Measurements from ENCODE around the gene PPP1R1B.

The PPP1R1B gene

DNA sequence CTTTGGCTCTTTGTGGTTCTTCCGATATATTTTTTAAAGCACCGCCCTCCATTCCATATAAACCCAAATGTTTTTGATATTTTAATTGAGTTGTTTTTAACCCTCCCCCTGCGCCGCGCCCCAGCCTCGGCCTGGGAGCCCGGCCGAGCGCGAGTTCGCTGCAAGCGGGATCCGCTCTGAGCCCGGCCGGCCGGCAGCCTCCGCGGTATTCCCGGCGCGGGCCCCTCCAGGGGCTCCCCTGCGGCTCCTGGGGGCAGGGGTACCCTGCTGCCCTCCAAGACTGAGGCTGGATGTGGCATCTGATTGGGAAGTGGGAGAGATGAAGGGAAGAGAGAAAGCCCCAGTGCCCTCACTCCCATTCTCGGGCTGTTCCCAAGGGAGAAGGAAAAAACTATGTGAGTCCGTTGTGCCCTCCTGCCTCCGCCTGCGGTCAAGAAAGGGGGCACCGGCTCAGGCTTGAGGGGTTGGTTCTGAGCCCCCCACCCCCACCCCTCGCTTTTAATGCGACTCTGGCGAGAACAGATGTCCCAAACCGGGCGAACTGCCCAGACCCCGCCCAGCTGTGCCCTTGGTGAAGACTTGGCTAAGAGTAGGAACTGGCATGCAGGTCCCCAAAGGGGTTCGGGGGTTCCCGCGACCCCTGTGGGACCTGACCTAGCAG, 27.6 kb upstream of the PPP1R1B start:
- CTCF ChIA-PET = interaction anchor here (0.7 to 4.8 kb wide), 4 partner anchors 21 to 50 kb away, joined by 3 to 37 read pairs (median 6); no protein-coding TSS in a partner anchor
- DNase-seq (ENCODE audit: low read depth, low spot score) = no peak
- no peak overlapping the region for H3K4me3 ChIP-seq (ENCODE audit: low read depth, low read length)
- TF ChIP-seq, protein P1, sequence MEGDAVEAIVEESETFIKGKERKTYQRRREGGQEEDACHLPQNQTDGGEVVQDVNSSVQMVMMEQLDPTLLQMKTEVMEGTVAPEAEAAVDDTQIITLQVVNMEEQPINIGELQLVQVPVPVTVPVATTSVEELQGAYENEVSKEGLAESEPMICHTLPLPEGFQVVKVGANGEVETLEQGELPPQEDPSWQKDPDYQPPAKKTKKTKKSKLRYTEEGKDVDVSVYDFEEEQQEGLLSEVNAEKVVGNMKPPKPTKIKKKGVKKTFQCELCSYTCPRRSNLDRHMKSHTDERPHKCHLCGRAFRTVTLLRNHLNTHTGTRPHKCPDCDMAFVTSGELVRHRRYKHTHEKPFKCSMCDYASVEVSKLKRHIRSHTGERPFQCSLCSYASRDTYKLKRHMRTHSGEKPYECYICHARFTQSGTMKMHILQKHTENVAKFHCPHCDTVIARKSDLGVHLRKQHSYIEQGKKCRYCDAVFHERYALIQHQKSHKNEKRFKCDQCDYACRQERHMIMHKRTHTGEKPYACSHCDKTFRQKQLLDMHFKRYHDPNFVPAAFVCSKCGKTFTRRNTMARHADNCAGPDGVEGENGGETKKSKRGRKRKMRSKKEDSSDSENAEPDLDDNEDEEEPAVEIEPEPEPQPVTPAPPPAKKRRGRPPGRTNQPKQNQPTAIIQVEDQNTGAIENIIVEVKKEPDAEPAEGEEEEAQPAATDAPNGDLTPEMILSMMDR (IDR thresholded peaks at IDR 0.05; ENCODE audit: insufficient read depth, low read length, missing control alignments) = no peak
- POLR2A ChIA-PET = no interaction called here

DNA sequence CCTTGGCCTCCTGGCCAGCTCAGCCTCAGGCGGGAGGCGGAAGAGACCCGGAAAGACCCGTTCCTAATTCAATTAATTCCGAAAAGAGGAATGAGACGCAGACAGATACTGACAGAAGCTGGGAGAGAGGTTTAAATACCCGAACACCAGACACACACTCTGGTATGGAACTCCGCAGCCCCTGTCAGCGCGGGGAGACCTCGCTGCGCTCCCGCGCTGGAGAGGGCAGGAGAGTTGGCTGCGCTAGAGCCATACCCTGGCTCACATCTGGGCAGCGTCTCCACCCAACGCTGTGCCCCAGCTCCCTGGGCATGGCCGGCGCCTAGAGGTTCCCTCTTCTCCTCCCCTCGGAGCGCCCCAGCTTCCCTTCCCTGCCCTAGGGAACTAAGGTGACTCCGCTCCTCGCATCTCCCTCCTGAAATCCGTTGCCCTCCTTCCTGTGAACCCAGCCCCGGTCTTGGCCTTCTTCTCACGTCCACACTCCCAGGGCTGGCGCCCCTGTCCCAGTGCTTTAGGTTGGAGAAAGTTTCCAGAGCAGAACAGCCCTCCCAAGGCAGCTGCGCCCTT, 27.0 kb upstream of the PPP1R1B start:
- no peak for DNase-seq (ENCODE audit: low read depth, low spot score)
- POLR2A ChIA-PET = no interaction called here
- H3K4me3 ChIP-seq (ENCODE audit: low read depth, low read length) = no peak overlapping the region
- TF ChIP-seq, protein P1 (IDR thresholded peaks at IDR 0.05; ENCODE audit: insufficient read depth, low read length, missing control alignments) = no peak
- CTCF ChIA-PET = interaction anchor here (1.4 to 4.8 kb wide), 3 partner anchors 21 to 50 kb away, joined by 3 to 37 read pairs (median 10); no protein-coding TSS in a partner anchor

DNA sequence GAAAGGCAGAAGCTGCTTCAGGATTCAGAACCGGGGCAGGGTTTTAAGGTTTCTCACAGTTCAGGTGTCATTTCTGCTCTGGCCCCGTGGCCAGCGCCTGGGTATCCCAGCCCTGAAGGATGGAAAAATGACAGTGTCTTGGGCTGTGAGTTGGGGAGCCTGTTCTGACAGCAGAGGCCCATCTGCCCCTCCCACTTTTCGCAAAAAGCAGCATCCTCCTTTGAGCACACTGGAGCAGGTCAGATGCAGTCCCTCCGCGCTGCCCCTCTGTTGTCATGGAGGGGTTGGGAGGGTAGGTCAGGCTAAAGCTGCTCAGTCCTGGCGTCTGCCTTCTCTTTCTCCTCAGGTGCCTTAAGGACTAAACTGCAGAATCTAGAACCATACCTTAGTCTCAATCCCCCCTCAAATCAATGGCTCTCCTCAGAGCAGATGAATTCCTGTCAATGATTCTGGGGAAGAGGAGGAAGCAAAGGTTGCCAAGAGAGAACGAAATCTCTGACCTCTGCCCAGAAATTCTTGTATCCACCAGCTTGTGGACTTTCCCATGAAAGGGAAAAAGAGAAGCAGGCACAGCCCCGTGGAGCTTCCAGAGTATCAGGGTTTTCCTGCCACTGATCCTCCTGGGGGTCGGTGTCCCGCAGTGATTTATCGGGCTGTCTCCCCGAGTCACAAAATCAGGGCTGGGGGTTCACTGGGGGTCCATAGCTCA, 26.3 kb upstream of the PPP1R1B start:
- no peak for DNase-seq (ENCODE audit: low read depth, low spot score)
- POLR2A ChIA-PET = no interaction called here
- TF ChIP-seq, protein P1 (IDR thresholded peaks at IDR 0.05; ENCODE audit: insufficient read depth, low read length, missing control alignments) = no peak
- CTCF ChIA-PET = interaction anchor here (2.4 to 4.8 kb wide), 2 partner anchors 20 to 23 kb away, joined by 10 to 37 read pairs; no protein-coding TSS in a partner anchor
- H3K4me3 ChIP-seq (ENCODE audit: low read depth, low read length) = no peak overlapping the region

DNA sequence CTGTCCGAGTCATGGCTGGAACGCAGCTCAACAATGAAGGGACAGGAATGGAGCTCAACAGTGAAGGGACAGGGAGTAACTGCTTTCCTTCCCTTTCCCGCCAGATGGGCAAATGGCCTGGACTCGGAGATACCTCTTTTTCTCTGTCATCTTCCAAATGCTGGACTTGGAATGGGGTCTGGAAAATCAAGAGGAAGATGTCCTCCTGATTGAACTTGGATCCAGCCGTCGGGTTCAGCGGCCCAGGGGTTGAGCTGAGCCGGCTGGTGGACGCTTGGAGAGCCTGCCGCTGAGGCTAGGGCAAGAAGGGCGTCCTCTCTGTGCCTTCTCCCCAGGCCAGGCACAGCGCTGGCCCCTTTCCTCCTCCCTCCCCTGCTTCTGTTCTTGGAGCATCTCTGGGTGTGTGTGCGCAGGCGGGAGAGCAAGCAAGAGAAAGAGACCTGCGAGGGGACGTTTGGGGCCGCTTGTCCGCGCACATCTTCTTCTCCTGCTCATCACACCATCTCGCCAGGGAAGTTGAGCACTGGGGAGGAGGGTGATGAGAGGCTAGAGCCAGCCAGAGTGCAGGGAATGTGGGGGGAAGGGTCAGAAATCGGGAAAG, 25.7 kb upstream of the PPP1R1B start:
- CTCF ChIA-PET = interaction anchor here (0.7 to 4.8 kb wide), 3 partner anchors 20 to 53 kb away, joined by 3 to 37 read pairs (median 10); no protein-coding TSS in a partner anchor
- POLR2A ChIA-PET = no interaction called here
- no peak for DNase-seq (ENCODE audit: low read depth, low spot score)
- TF ChIP-seq, protein P1 (IDR thresholded peaks at IDR 0.05; ENCODE audit: insufficient read depth, low read length, missing control alignments) = no peak
- no peak overlapping the region for H3K4me3 ChIP-seq (ENCODE audit: low read depth, low read length)

DNA sequence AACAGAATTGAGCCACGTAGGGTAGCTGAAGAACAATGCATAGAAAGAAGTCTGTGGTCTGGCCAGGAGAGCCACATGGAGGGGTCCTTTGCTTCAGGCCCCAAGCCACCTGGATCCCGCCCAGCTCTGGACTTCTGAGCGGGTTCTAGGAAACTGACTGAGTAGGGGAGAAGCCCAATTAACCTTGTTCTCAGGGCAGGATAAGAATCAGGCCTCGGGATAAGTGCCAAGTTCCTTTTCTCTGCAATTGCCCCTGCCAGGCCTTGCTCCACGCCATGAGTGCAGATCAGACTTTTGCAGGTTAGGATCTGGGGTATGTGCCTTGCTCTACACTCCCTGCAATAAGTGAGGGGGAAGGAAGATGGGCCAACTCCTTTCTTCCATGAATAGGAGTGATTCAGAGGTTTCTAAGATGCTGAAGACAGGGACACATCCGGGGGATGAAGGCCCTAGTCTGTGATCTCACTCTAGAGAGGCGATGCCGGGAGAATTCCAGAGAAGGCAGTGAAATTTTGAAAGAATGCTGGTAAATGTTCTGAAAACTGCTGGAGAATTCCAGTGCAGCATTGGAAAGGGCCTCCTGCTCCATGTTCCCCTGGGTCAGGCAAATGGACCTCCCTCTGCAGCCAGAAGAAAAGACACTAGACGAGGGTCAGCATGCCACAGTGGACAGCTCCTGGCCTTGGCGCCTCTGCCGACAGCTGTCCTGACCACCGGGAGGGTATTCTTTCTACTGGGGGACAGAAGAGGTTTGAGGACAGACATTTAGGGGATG, 24.8 kb upstream of the PPP1R1B start:
- POLR2A ChIA-PET = no interaction called here

More for the DNA sequence above, 24.8 kb upstream of the PPP1R1B start:
- H3K4me3 ChIP-seq (ENCODE audit: low read depth, low read length) = no peak overlapping the region
- CTCF ChIA-PET = interaction anchor here (0.7 to 6.4 kb wide), 3 partner anchors 19 to 53 kb away, joined by 3 to 71 read pairs (median 37); no protein-coding TSS in a partner anchor
- no peak for DNase-seq (ENCODE audit: low read depth, low spot score)
- TF ChIP-seq, protein P1 (IDR thresholded peaks at IDR 0.05; ENCODE audit: insufficient read depth, low read length, missing control alignments) = no peak

All from AG04449 (cell line).